ENCODE results near the gene LYPD6B.

Gene LYPD6B

GRCh38 chr2:149084924-149085795 lies 46.7 kb downstream of the LYPD6B start:
- no peaks in the 10 kb centered on the region for H3K36me3 ChIP-seq (ENCODE audit: low read length)

GRCh38 chr2:149087751-149088150 lies 49.3 kb downstream of the LYPD6B start:
- TF ChIP-seq CTCF (IDR thresholded peaks at IDR 0.05; ENCODE audit: insufficient read depth, low read length, poor library complexity, severe bottlenecking) (peak; percentile 16), EZH2phosphoT487 (conservative IDR thresholded peaks at IDR 0.05; ENCODE audit: low read length) (no peak)
- H3K9me3 ChIP-seq (ENCODE audit: insufficient read depth, low read length): no peaks in the 10 kb centered on the region
- no peaks in the 10 kb centered on the region for H3F3A ChIP-seq (ENCODE audit: insufficient read depth)
- no peak overlapping the region for H3K27ac ChIP-seq (ENCODE audit: low read depth, low read length)
- H3K4me3 ChIP-seq (ENCODE audit: insufficient read depth, low read length, poor library complexity, severe bottlenecking): no peak overlapping the region
- no peak overlapping the region for H2AFZ ChIP-seq (ENCODE audit: low read depth, low read length, severe bottlenecking)
- peaks cover 21% of the 10 kb centered on the region for H3K79me2 ChIP-seq (ENCODE audit: insufficient read depth, low read length)
- no peaks in the 10 kb centered on the region for H3K27me3 ChIP-seq (ENCODE audit: low read length)
- no peaks in the 10 kb centered on the region for H3K36me3 ChIP-seq (ENCODE audit: low read length)
- H3K9ac ChIP-seq (ENCODE audit: low read length): no peak overlapping the region
- no peak overlapping the region for H3K4me2 ChIP-seq (ENCODE audit: low read depth, low read length, poor library complexity, severe bottlenecking)
- H3K9me2 ChIP-seq (replicated peaks; ENCODE audit: insufficient read depth, low read length): no peaks in the 10 kb centered on the region
- no peaks in the 10 kb centered on the region for H4K20me1 ChIP-seq (ENCODE audit: low read depth, low read length)

More at GRCh38 chr2:149084924-149085795, 46.7 kb downstream of the LYPD6B start:
- Histone ChIP-seq H3K4me2 (ENCODE audit: low read depth, low read length, poor library complexity, severe bottlenecking) (no peak overlapping the region), H3K9me3 (ENCODE audit: insufficient read depth, low read length) (no peaks in the 10 kb centered on the region), H3K27me3 (ENCODE audit: low read length) (no peaks in the 10 kb centered on the region), H3K9me2 (replicated peaks; ENCODE audit: insufficient read depth, low read length) (no peaks in the 10 kb centered on the region), H3K4me3 (ENCODE audit: insufficient read depth, low read length, poor library complexity, severe bottlenecking) (no peak overlapping the region), H3K9ac (ENCODE audit: low read length) (no peak overlapping the region), H3K27ac (ENCODE audit: low read depth, low read length) (no peak overlapping the region), H3K79me2 (ENCODE audit: insufficient read depth, low read length) (peaks cover 6% of the 10 kb centered on the region; the same call in 1 of the 2 replicates), H2AFZ (ENCODE audit: low read depth, low read length, severe bottlenecking) (no peak overlapping the region), H4K20me1 (ENCODE audit: low read depth, low read length) (no peaks in the 10 kb centered on the region), H3F3A (ENCODE audit: insufficient read depth) (no peaks in the 10 kb centered on the region)
- TF ChIP-seq EZH2phosphoT487 (conservative IDR thresholded peaks at IDR 0.05; ENCODE audit: low read length) (no peak), CTCF (IDR thresholded peaks at IDR 0.05; ENCODE audit: insufficient read depth, low read length, poor library complexity, severe bottlenecking) (no peak)

- no peak for TF ChIP-seq EZH2phosphoT487 (conservative IDR thresholded peaks at IDR 0.05; ENCODE audit: low read length)
- TF ChIP-seq CTCF (IDR thresholded peaks at IDR 0.05; ENCODE audit: insufficient read depth, low read length, poor library complexity, severe bottlenecking): no peak
Observed at GRCh38 chr2:149089068-149089467, 50.6 kb downstream of the LYPD6B start.

More at GRCh38 chr2:149089068-149089467, 50.6 kb downstream of the LYPD6B start:
- H3K27me3 ChIP-seq (ENCODE audit: low read length): no peaks in the 10 kb centered on the region
- H3K4me3 ChIP-seq (ENCODE audit: insufficient read depth, low read length, poor library complexity, severe bottlenecking): no peak overlapping the region
- H3K9me2 ChIP-seq (replicated peaks; ENCODE audit: insufficient read depth, low read length): no peaks in the 10 kb centered on the region
- H3K9me3 ChIP-seq (ENCODE audit: insufficient read depth, low read length): no peaks in the 10 kb centered on the region
- no peaks in the 10 kb centered on the region for H3K36me3 ChIP-seq (ENCODE audit: low read length)
- no peak overlapping the region for H3K27ac ChIP-seq (ENCODE audit: low read depth, low read length)
- no peak overlapping the region for H3K4me2 ChIP-seq (ENCODE audit: low read depth, low read length, poor library complexity, severe bottlenecking)
- H4K20me1 ChIP-seq (ENCODE audit: low read depth, low read length): peaks cover 3% of the 10 kb centered on the region; the same call in 1 of the 2 replicates
- peaks cover 27% of the 10 kb centered on the region for H3K79me2 ChIP-seq (ENCODE audit: insufficient read depth, low read length)
- no peak overlapping the region for H2AFZ ChIP-seq (ENCODE audit: low read depth, low read length, severe bottlenecking)
- H3F3A ChIP-seq (ENCODE audit: insufficient read depth): no peaks in the 10 kb centered on the region
- H3K9ac ChIP-seq (ENCODE audit: low read length): no peak overlapping the region
